ENCODE data around the gene UST. TPM values are rescaled to one million over a fixed set of nuclear protein-coding genes. Genes with fewer than 3 reads are reported as not detected.

The UST gene
- total and polyA plus RNA-seq, 9 of the 15 experiments (the other 6 are each of a cell fraction or from before 2014, with no cell fraction given): 0.04 to 0.10 TPM; not detected in 7

DNA sequence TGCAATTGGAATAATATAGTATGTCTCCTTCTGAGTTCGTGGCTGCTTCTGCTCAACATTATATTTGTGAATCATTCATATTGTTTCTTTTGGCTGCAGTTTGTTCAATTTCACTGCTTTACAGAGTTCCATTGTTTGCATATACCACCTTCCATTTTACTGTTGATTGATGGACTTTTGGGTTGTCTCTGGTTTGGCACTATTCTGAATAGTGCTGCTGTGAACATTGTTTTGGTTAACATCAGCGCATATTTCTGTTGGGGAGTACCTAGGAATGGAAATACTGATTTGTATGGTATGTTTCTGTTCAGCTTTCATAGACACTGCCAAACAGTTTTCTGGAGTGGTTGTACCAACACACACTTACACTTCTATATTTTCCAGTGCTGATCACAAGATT, 46.9 kb downstream of the UST start:
- CTCF ChIA-PET (ENCODE audit: low intra/inter-chr PET ratio): no interaction called here
- Histone ChIP-seq H3K9me3 (replicated peaks; ENCODE audit: control insufficient read depth, insufficient read depth, low read depth, low read length) (no peaks in the 10 kb centered on the region), H3K4me1 (replicated peaks in 1 of 2; ENCODE audit: control insufficient read depth in 2 of 2, insufficient read depth in 2 of 2, low read length in 2 of 2) (no peaks in the 10 kb centered on the region), H2AFZ (ENCODE audit: low read depth, low read length) (no peak overlapping the region), H4K20me1 (replicated peaks; ENCODE audit: control insufficient read depth, insufficient read depth, low read length) (no peaks in the 10 kb centered on the region), H3K4me2 (ENCODE audit: insufficient read depth, low read length) (no peak overlapping the region), H3K4me3 (no peak overlapping the region), H3K9me1 (ENCODE audit: control insufficient read depth, insufficient read depth, low read length) (no peaks in the 10 kb centered on the region), H3K27me3 (ENCODE audit: control insufficient read depth in 2 of 2, insufficient read depth in 2 of 2, low read length in 2 of 2) (peaks cover 9 to 34% of the 10 kb centered on the region in 2 experiments; a peak in 4 of 5 replicates), H3K36me3 (ENCODE audit: control insufficient read depth, insufficient read depth, low read length) (no peaks in the 10 kb centered on the region), H3K79me2 (ENCODE audit: control insufficient read depth, insufficient read depth, low read length) (no peaks in the 10 kb centered on the region), H3K9ac (ENCODE audit: insufficient read depth in 1 of 2, low read depth in 2 of 2, low read length in 2 of 2) (no peak overlapping the region), H3K27ac (ENCODE audit: extremely low read depth, low read depth, low read length) (no peak overlapping the region)
- 0% methylated on average over 2 of the region's 2 CpGs for WGBS (ENCODE audit: insufficient coverage, low coverage, missing lambda C conversion rate)
- POLR2A ChIA-PET: interaction anchor here (1.0 kb wide), 1 partner anchor 30 kb away, joined by 3 read pairs; no protein-coding TSS in a partner anchor
- no peak for DNase-seq (ENCODE audit: extremely low read depth in 1 of 4, low spot score in 3 of 4)
- no peak for TF ChIP-seq ZNF347 (CRISPR knock-in tag; IDR thresholded peaks at IDR 0.05; ENCODE audit: low read depth)
- in situ Hi-C loops (cut with MboI): no loop called here
- intact Hi-C loops (cut with micrococcal nuclease): no loop called here
- no TSS peak for BruUV-seq (replicated peaks)
- ATAC-seq: no peak
- FAIRE-seq: no peak

DNA sequence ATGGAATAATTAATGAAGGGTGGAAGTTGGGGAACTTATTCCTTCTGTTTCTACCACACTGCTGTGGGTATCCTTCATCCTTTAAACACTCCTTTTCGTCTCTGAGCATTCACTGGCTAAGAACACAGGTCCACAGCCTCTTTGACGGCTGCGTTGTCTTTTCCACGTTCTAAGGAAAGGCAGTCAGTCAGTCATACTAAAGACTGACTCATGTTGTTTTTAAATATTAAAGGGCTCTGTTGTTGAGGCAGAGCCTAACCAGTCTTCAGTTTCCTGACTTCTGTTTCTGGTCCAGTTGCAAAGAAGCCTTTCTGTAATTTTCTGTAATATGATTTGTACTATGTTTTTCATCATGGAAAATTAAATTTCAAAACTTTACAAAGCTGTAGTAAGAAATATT, 48.0 kb downstream of the UST start:
- H2AFZ ChIP-seq (ENCODE audit: low read depth, low read length): no peak overlapping the region
- H3K79me2 ChIP-seq (ENCODE audit: control insufficient read depth, insufficient read depth, low read length): no peaks in the 10 kb centered on the region
- H3K4me1 ChIP-seq (replicated peaks in 1 of 2; ENCODE audit: control insufficient read depth in 2 of 2, insufficient read depth in 2 of 2, low read length in 2 of 2): no peaks in the 10 kb centered on the region
- 0% methylated on average over 4 of the region's 4 CpGs for WGBS (ENCODE audit: insufficient coverage, low coverage, missing lambda C conversion rate)
- H3K4me2 ChIP-seq (ENCODE audit: insufficient read depth, low read length): no peak overlapping the region
- no peak for FAIRE-seq
- H3K27ac ChIP-seq (ENCODE audit: extremely low read depth, low read depth, low read length): no peak overlapping the region
- in situ Hi-C loops (cut with MboI) (no loop called here), intact Hi-C loops (cut with micrococcal nuclease) (no loop called here)
- CTCF ChIA-PET (ENCODE audit: low intra/inter-chr PET ratio): no interaction called here
- DNase-seq (ENCODE audit: extremely low read depth in 1 of 4, low spot score in 3 of 4): no peak
- H3K27me3 ChIP-seq (ENCODE audit: control insufficient read depth in 2 of 2, insufficient read depth in 2 of 2, low read length in 2 of 2): peaks cover 11 to 34% of the 10 kb centered on the region in 2 experiments; a peak in 4 of 5 replicates
- no peak for ATAC-seq
- H3K9ac ChIP-seq (ENCODE audit: insufficient read depth in 1 of 2, low read depth in 2 of 2, low read length in 2 of 2): no peak overlapping the region
- H3K36me3 ChIP-seq (ENCODE audit: control insufficient read depth, insufficient read depth, low read length): no peaks in the 10 kb centered on the region
- H3K4me3 ChIP-seq: no peak overlapping the region
- BruUV-seq (replicated peaks): no TSS peak
- POLR2A ChIA-PET: no interaction called here
- no peaks in the 10 kb centered on the region for H4K20me1 ChIP-seq (replicated peaks; ENCODE audit: control insufficient read depth, insufficient read depth, low read length)
- no peaks in the 10 kb centered on the region for H3K9me1 ChIP-seq (ENCODE audit: control insufficient read depth, insufficient read depth, low read length)
- H3K9me3 ChIP-seq (replicated peaks; ENCODE audit: control insufficient read depth, insufficient read depth, low read depth, low read length): no peaks in the 10 kb centered on the region
- no peak for TF ChIP-seq ARNT (IDR thresholded peaks at IDR 0.05)
- TF ChIP-seq HLTF (IDR thresholded peaks at IDR 0.05): no peak
- TF ChIP-seq HMG20B (CRISPR knock-in tag; IDR thresholded peaks at IDR 0.05): no peak
- TF ChIP-seq, protein P1, sequence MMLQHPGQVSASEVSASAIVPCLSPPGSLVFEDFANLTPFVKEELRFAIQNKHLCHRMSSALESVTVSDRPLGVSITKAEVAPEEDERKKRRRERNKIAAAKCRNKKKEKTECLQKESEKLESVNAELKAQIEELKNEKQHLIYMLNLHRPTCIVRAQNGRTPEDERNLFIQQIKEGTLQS (IDR thresholded peaks at IDR 0.05): no peak
- TF ChIP-seq, protein P1 (CRISPR knock-in tag; conservative IDR thresholded peaks at IDR 0.05): no peak
- no peak for TF ChIP-seq SRF (CRISPR knock-in tag; IDR thresholded peaks at IDR 0.05)
- TF ChIP-seq ILF3 (IDR thresholded peaks at IDR 0.05; ENCODE audit: borderline replicate concordance): no peak
- TF ChIP-seq ZFP30 (CRISPR knock-in tag; IDR thresholded peaks at IDR 0.05; ENCODE audit: borderline replicate concordance): no peak
- TF ChIP-seq GTF2E2 (tag; IDR thresholded peaks at IDR 0.05): no peak
- TF ChIP-seq GATAD2A (IDR thresholded peaks at IDR 0.05): no peak
- no peak for TF ChIP-seq ERF (CRISPR knock-in tag; IDR thresholded peaks at IDR 0.05)
- TF ChIP-seq MEF2D (tag; conservative IDR thresholded peaks at IDR 0.05; ENCODE audit: low read depth): no peak
- TF ChIP-seq GABPB1 (CRISPR knock-in tag; IDR thresholded peaks at IDR 0.05): no peak
- no peak for TF ChIP-seq LARP7 (IDR thresholded peaks at IDR 0.05)
- TF ChIP-seq ZNF143 (CRISPR knock-in tag; IDR thresholded peaks at IDR 0.05): no peak
